Activated naive CD4-positive, alpha-beta T cell treated with anti-CD3 and anti-CD28 coated beads, Interleukin-2, amount 50 U/mL, for 24 hours (primary cell): Measurements from ENCODE around the gene TBC1D22A.

Experiments used
- H3K27ac Mint-ChIP-seq: one replicate; pipeline ENCODE4 v1.8.0; 2021; ENCODE audit warnings: mild to moderate bottlenecking, mixed read lengths
- H3K27me3 Mint-ChIP-seq: one replicate; pipeline ENCODE4 v1.8.0; 2021; ENCODE audit warnings: mixed read lengths
- H3K36me3 Mint-ChIP-seq: one replicate; pipeline ENCODE4 v1.8.0; 2021; ENCODE audit warnings: mixed read lengths
- H3K4me1 Mint-ChIP-seq: one replicate; pipeline ENCODE4 v1.8.0; 2021; ENCODE audit warnings: mixed read lengths
- H3K4me3 Mint-ChIP-seq: one replicate; pipeline ENCODE4 v1.8.0; 2021; ENCODE audit warnings: mild to moderate bottlenecking, mixed read lengths
- H3K9me3 Mint-ChIP-seq: one replicate; pipeline ENCODE4 v1.8.0; 2021; ENCODE audit warnings: mixed read lengths

The TBC1D22A gene

DNA sequence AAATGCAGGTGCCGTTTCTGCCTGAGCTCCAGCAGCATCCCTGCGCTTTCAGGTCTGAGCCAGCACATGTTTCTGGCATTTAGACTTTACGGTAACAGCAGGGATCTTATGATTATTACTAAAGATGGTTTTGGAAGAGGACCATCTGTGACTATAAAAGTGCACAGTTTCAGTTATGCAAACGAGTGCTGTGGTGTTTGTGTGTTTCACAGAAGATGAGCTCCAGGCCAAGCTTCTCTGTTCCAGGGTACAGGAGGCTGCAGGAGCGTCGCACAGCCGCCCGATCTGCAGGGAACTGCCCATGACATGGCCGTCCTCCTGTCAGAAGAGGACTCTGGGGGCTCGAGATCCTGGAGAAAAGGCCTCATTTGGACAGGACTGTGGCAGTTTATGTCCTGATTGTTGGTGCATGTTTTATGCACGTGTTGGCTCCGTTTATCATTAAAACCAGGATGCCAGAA lies 297.3 kb downstream of the TBC1D22A start:
- Mint-ChIP-seq H3K27ac (no peak overlapping the region), H3K9me3 (no peaks in the 10 kb centered on the region), H3K27me3 (no peaks in the 10 kb centered on the region), H3K4me3 (no peak overlapping the region), H3K4me1 (no peaks in the 10 kb centered on the region), H3K36me3 (peaks cover 5% of the 10 kb centered on the region)

DNA sequence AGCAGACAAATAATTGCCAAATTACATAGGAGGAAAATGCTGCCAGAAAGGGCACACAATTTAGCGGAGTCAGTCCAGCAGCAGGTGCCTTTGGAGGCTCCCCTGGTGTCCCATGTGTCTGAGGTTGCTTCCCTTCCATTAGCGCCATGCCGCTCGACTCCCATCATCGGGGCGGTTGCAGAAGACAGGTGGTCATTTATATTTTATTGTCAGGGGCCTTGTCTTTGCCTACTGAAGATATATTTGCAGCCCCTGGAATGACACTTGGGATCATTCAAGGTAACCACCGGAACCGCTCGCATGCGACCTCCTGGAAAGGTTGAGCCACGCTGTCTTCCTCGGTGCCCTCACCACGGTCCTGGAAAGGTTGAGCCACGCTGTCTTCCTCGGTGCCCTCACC lies 298.3 kb downstream of the TBC1D22A start:
- Mint-ChIP-seq H3K27me3 (no peaks in the 10 kb centered on the region), H3K9me3 (no peaks in the 10 kb centered on the region), H3K36me3 (peaks cover 9% of the 10 kb centered on the region), H3K27ac (no peak overlapping the region), H3K4me3 (no peak overlapping the region), H3K4me1 (peaks cover 6% of the 10 kb centered on the region)

- H3K4me3 Mint-ChIP-seq, result no peak overlapping the region
- H3K27ac Mint-ChIP-seq, result peak overlapping the region; percentile 65
- H3K9me3 Mint-ChIP-seq, result no peaks in the 10 kb centered on the region
These were observed 298.8 kb downstream of the TBC1D22A start for GRCh38 chr22:47061226-47061625.

GRCh38 chr22:47062126-47062525 lies 299.7 kb downstream of the TBC1D22A start:
- Mint-ChIP-seq H3K4me1 (peaks cover 11% of the 10 kb centered on the region), H3K27ac (no peak overlapping the region), H3K4me3 (no peak overlapping the region), H3K36me3 (peaks cover 10% of the 10 kb centered on the region), H3K27me3 (no peaks in the 10 kb centered on the region), H3K9me3 (no peaks in the 10 kb centered on the region)

More at GRCh38 chr22:47061226-47061625, 298.8 kb downstream of the TBC1D22A start:
- H3K27me3 Mint-ChIP-seq, result no peaks in the 10 kb centered on the region
- H3K36me3 Mint-ChIP-seq, result peaks cover 10% of the 10 kb centered on the region
- H3K4me1 Mint-ChIP-seq, result peaks cover 11% of the 10 kb centered on the region

GRCh38 chr22:47063071-47063509 lies 300.6 kb downstream of the TBC1D22A start:
- Mint-ChIP-seq H3K36me3 (peaks cover 10% of the 10 kb centered on the region), H3K27me3 (no peaks in the 10 kb centered on the region), H3K27ac (no peak overlapping the region), H3K4me3 (no peak overlapping the region), H3K4me1 (peaks cover 20% of the 10 kb centered on the region), H3K9me3 (no peaks in the 10 kb centered on the region)

GRCh38 chr22:47063606-47064005 lies 301.2 kb downstream of the TBC1D22A start:
- Mint-ChIP-seq H3K4me3 (no peak overlapping the region), H3K9me3 (no peaks in the 10 kb centered on the region), H3K27me3 (no peaks in the 10 kb centered on the region), H3K4me1 (peaks cover 26% of the 10 kb centered on the region), H3K36me3 (peaks cover 10% of the 10 kb centered on the region), H3K27ac (no peak overlapping the region)

DNA sequence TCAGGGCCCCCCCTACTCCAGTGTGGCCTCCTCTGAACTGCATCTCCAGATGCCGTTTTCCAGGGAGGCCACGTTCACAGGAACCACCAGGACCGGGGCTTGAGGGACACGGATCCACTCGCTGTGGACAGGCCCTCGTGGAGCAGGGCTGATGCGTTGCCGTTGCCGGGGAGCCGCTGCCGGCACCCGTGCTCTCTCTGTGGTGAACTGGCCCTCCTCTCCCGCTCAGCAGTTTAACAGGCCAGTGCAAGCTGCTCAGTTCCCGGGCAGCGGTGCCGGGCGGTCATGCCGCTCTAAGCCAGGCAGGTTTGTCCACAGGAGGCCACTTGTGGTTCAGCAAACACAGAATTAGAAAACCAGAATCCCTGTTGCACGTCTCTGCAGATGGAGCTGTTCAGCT lies 301.6 kb downstream of the TBC1D22A start:
- H3K4me1 Mint-ChIP-seq, result peaks cover 26% of the 10 kb centered on the region
- H3K27me3 Mint-ChIP-seq, result no peaks in the 10 kb centered on the region
- no peak overlapping the region for H3K4me3 Mint-ChIP-seq
- peaks cover 10% of the 10 kb centered on the region for H3K36me3 Mint-ChIP-seq
- H3K9me3 Mint-ChIP-seq, result no peaks in the 10 kb centered on the region
- H3K27ac Mint-ChIP-seq, result no peak overlapping the region

DNA sequence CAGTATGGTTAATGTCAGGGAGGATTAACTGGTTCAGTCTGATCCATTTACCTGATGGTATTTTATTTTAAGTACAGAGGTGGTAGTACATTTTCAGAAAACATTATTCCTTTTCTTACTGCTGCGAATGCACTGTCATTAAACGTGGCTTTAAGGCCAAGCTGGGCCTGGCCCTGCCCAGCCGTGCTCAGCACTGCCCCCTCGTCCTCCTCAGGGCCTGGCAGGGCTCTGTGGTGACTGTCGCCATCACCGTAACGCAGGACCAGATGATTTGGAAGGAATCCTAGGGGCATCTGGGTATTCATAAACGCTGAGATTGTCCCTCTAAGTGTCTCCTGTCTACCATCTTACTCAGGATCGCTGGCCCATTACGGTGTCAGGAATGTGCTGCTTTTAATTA lies 302.0 kb downstream of the TBC1D22A start:
- no peaks in the 10 kb centered on the region for H3K9me3 Mint-ChIP-seq
- H3K27me3 Mint-ChIP-seq, result no peaks in the 10 kb centered on the region
- peaks cover 10% of the 10 kb centered on the region for H3K36me3 Mint-ChIP-seq
- peaks cover 26% of the 10 kb centered on the region for H3K4me1 Mint-ChIP-seq
- no peak overlapping the region for H3K4me3 Mint-ChIP-seq
- H3K27ac Mint-ChIP-seq, result no peak overlapping the region

DNA sequence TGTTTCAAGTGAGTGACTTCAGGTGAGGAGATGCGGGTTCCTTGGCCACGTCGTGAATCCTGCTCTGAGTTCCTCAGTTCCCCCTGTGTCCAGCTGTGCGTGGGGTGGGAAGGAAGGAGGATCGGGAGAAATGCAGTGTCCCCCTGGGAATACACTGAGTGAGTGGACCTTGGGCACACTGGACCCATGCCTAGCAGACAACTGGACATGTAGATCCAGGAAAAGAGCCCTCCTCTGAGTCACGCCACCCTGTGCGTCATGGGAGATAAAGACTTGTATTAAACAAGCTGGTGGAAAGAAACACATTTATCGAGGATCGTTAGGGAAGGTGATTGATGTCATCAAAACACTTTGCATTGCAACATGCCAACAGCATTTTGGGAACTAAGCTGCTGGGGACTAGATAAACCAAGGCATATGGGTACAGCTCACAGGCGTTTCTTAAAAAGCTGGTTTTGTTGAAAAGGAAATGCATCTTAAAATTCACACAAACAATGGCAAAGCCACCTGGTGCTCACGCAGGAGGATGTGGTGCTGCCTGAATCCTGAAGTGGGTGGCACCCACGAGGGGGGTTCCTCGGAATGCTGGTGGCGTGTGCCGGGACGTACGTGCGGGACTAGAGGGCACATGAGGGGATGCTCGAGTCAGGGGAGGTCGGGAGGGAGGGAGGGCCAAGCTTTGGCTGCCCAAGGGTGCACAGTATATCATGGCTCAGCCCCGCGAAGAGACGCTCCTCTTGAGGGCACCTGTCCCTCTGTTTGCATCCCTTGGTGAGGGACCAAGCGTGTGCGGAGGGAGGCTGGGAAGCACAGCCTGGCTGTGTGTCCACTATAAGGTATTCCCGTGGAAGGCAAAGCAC lies 303.5 kb downstream of the TBC1D22A start:
- H3K27me3 Mint-ChIP-seq, result no peaks in the 10 kb centered on the region
- no peak overlapping the region for H3K4me3 Mint-ChIP-seq
- H3K36me3 Mint-ChIP-seq, result peaks cover 10% of the 10 kb centered on the region
- peak overlapping the region; percentile 30 for H3K27ac Mint-ChIP-seq
- no peaks in the 10 kb centered on the region for H3K9me3 Mint-ChIP-seq
- peaks cover 33% of the 10 kb centered on the region for H3K4me1 Mint-ChIP-seq

DNA sequence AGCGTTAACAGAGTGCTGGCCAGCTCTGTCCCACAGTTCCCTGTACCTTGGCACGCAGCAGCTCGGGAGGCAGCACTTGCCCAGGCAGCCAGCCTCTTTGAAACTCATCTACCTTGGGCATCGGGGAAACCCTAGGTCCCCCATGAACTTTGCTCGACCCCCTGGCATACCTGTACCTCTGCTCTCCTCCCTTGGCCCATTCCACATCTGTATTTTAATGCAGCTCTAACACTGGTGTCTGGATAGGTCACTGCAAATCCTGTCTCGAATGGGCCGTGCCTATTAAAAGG lies 304.1 kb downstream of the TBC1D22A start:
- no peaks in the 10 kb centered on the region for H3K27me3 Mint-ChIP-seq
- no peak overlapping the region for H3K4me3 Mint-ChIP-seq
- peaks cover 33% of the 10 kb centered on the region for H3K4me1 Mint-ChIP-seq
- no peaks in the 10 kb centered on the region for H3K9me3 Mint-ChIP-seq
- peaks cover 6% of the 10 kb centered on the region for H3K36me3 Mint-ChIP-seq
- H3K27ac Mint-ChIP-seq, result no peak overlapping the region

DNA sequence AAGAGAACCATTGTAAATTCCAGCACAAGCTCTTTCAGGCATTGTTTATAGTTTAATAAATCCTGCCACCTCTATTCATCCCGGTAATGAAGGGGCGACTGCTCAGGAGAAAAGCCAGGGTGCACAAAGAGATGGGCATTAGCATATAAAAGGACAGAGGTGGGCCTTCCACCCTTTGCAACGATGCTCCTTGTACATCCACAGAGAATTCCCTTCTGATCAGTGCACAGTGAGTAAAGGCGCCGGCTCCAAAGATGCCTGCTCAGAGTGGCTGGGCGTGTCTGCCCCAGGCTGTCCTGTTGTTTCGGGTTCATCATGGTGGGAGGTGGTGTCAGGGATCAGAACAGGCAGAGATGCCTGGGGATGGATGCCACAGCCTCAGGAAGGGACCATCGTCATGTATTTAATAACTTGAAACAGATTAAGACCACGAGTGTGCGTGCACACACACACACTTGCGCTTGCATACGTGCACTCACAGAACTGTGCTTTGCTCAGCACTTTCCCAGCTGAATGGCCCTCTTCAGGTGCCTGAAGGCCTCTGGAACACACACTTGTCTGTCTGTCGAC lies 305.0 kb downstream of the TBC1D22A start:
- Mint-ChIP-seq H3K4me3 (no peak overlapping the region), H3K27ac (no peak overlapping the region), H3K36me3 (peaks cover 6% of the 10 kb centered on the region), H3K27me3 (no peaks in the 10 kb centered on the region), H3K9me3 (no peaks in the 10 kb centered on the region), H3K4me1 (peaks cover 33% of the 10 kb centered on the region)

DNA sequence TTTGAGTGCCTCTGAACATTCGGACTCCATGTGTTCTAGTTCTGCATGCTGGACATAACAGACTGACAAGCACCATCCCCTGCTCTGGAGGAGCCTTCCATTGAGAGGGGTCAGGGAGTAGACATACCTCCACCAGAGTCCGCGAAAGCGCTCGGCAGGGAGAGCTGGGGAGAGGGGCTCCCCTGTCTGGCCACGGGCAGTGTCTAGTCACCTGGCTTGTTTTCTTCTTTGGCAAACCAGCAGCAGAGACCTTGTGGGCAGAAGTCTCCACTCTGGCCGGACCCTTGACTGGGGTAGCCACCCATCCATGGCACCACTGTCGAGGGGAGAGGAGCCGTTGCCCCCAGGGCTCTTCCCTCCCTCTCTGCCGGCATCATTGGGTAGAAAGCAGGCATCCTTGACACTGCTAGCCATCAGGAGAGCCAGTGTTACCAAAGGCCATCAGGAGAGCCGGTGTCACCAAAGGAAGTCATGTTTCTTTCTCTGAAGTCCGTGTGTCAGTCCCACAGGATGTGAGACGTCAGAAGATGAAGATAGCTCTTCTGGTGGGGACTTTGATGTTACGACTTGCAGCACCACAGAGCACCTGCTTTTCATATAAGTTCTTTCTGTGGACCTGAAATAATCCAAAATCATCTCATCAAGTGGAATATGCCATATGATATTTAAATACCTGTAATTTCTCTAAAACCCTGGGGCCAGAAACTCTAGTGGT lies 305.6 kb downstream of the TBC1D22A start:
- no peaks in the 10 kb centered on the region for H3K27me3 Mint-ChIP-seq
- peaks cover 33% of the 10 kb centered on the region for H3K4me1 Mint-ChIP-seq
- no peaks in the 10 kb centered on the region for H3K9me3 Mint-ChIP-seq
- peak overlapping the region; percentile 23 for H3K27ac Mint-ChIP-seq
- peaks cover 11% of the 10 kb centered on the region for H3K36me3 Mint-ChIP-seq
- no peak overlapping the region for H3K4me3 Mint-ChIP-seq

GRCh38 chr22:47068626-47068996 lies 306.2 kb downstream of the TBC1D22A start:
- Mint-ChIP-seq H3K4me3 (no peak overlapping the region), H3K27ac (no peak overlapping the region), H3K27me3 (no peaks in the 10 kb centered on the region), H3K36me3 (peaks cover 14% of the 10 kb centered on the region), H3K4me1 (peaks cover 33% of the 10 kb centered on the region), H3K9me3 (no peaks in the 10 kb centered on the region)

DNA sequence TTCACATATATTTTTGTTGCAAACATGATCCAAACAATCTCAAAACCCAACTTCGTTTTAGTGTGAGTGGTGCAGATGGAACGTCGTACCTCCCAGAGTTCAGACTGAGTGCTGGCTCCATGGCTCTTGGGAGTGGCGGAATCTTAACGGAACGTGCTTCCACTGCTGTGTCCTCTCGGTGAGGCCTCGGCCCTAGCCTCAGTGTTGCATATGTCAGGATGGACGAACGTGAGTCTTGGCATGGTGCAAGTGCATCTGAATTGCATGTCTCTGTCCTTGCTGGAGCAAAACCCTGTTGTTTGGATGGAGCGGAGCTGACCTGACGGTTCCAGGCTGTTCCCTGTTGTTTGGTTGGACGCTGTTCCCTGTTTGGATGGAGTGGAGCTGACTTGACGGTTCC lies 306.8 kb downstream of the TBC1D22A start:
- Mint-ChIP-seq H3K4me3 (no peak overlapping the region), H3K27ac (no peak overlapping the region), H3K9me3 (no peaks in the 10 kb centered on the region), H3K36me3 (peaks cover 19% of the 10 kb centered on the region), H3K27me3 (no peaks in the 10 kb centered on the region), H3K4me1 (peaks cover 33% of the 10 kb centered on the region)

DNA sequence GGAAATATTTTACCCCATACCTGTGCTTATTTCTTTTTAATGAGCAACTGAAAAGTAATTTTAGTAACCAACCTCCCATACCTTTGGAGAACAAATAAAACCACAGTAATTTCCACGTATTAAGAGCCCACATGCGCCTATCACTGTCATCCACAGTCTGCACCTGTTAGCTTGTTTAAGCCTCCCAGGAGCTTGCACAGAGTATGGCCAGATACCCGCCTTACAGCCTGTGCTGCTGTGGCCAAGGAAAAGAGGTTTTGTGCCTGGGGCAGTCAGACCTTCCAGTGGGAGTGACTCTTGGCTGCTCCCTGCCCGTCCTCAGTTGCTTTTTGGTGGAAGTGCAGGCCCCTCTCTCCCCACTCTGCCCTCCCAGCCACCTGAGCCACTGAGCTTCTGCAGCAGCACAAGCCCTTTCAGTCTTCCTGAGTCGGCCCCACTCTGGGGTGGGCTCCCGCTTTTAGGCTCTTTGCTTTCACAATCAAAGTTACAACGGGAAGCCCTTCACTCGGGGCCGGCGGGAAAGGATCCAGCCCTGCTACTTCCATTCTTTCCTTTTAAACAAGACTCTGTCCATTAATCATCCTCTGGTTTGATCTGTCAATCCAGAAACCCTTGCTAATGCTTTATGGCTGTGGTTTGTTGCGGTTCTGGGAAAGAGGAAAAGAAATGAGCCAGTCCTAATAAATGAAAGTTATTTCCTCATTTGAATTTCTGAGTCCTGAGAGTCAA lies 308.8 kb downstream of the TBC1D22A start:
- Mint-ChIP-seq H3K27ac (no peak overlapping the region), H3K9me3 (peaks cover 4% of the 10 kb centered on the region), H3K27me3 (no peaks in the 10 kb centered on the region), H3K4me3 (no peak overlapping the region), H3K4me1 (peaks cover 23% of the 10 kb centered on the region), H3K36me3 (peaks cover 20% of the 10 kb centered on the region)
